H9 (cell line): ENCODE data around the gene FAM120A. TPM values are rescaled to one million over a fixed set of nuclear protein-coding genes. Genes with fewer than 3 reads are reported as not detected.

Experiments used
- DNase-seq: peaks from one replicate; pipeline ENCODE4 v3.0.0-alpha.2; 2017
- H2AFZ ChIP-seq: one replicate; pipeline ENCODE4 v1.6.1; 2013; ENCODE audit warnings: mild to moderate bottlenecking, low read length, control low read depth, moderate library complexity
- H2AK5ac ChIP-seq: 2 replicates; pipeline ENCODE4 v1.6.1; 2013; ENCODE audit warnings: low read length, control low read depth, mixed read lengths; ENCODE audit not compliant: insufficient read length
- H2BK120ac ChIP-seq: one replicate; pipeline ENCODE4 v1.6.1; 2013; ENCODE audit warnings: low read depth, mild to moderate bottlenecking, low read length, control low read depth, inconsistent platforms; ENCODE audit not compliant: poor library complexity, severe bottlenecking
- H2BK12ac ChIP-seq: 2 replicates; pipeline ENCODE4 v1.6.1; 2013; ENCODE audit warnings: low read length, control low read depth, mixed read lengths, low read depth; ENCODE audit not compliant: insufficient read length
- H2BK15ac ChIP-seq: 2 replicates; pipeline ENCODE4 v1.6.1; 2013; ENCODE audit warnings: low read depth, low read length, control low read depth
- H2BK20ac ChIP-seq: one replicate; pipeline ENCODE4 v1.6.1; 2013; ENCODE audit warnings: low read depth, mild to moderate bottlenecking, low read length, control low read depth, inconsistent platforms; ENCODE audit not compliant: poor library complexity, severe bottlenecking
- H2BK5ac ChIP-seq: 2 replicates; pipeline ENCODE4 v1.6.1; 2013; ENCODE audit warnings: low read length, control low read depth, mixed read lengths; ENCODE audit not compliant: insufficient read length
- H3K14ac ChIP-seq: 2 replicates; pipeline ENCODE4 v1.6.1; 2013; ENCODE audit warnings: low read length, control low read depth; ENCODE audit not compliant: insufficient read depth
- H3K18ac ChIP-seq: 2 replicates; pipeline ENCODE4 v1.6.1; 2013; ENCODE audit warnings: low read depth, mild to moderate bottlenecking, mixed read lengths, low read length, control low read depth; ENCODE audit not compliant: insufficient read length
- H3K23ac ChIP-seq: 2 replicates; pipeline ENCODE4 v1.6.1; 2013; ENCODE audit warnings: low read length, control low read depth, mixed read lengths, low read depth; ENCODE audit not compliant: insufficient read length
- H3K23me2 ChIP-seq: 2 replicates; pipeline ENCODE4 v1.6.1; 2013; ENCODE audit warnings: low read depth, mild to moderate bottlenecking, mixed read lengths, low read length, control low read depth; ENCODE audit not compliant: insufficient read length, poor library complexity, severe bottlenecking
- H3K27ac ChIP-seq: 2 replicates; pipeline ENCODE4 v1.5.1; 2013; ENCODE audit warnings: low read length, control low read depth, mixed read lengths, low read depth; ENCODE audit not compliant: insufficient read length
- H3K27me3 ChIP-seq: 2 replicates; pipeline ENCODE4 v1.6.1; 2013; ENCODE audit warnings: low read length, control low read depth, inconsistent platforms; ENCODE audit not compliant: insufficient read depth
- H3K4ac ChIP-seq: 2 replicates; pipeline ENCODE4 v1.6.1; 2013; ENCODE audit warnings: low read depth, mild to moderate bottlenecking, control low read depth, inconsistent platforms, low read length, moderate library complexity
- H3K4me1 ChIP-seq: 2 replicates; pipeline ENCODE4 v1.6.1; 2013; ENCODE audit warnings: low read length, control low read depth, inconsistent platforms; ENCODE audit not compliant: insufficient read depth
- H3K4me2 ChIP-seq: 2 replicates; pipeline ENCODE4 v1.6.1; 2013; ENCODE audit warnings: low read length, control low read depth, mixed read lengths; ENCODE audit not compliant: insufficient read length, insufficient read depth
- H3K56ac ChIP-seq: 2 replicates; pipeline ENCODE4 v1.6.1; 2013; ENCODE audit warnings: low read depth, mild to moderate bottlenecking, mixed read lengths, low read length, control low read depth; ENCODE audit not compliant: insufficient read length
- H3K79me1 ChIP-seq: 2 replicates; pipeline ENCODE4 v1.6.1; 2013; ENCODE audit warnings: low read depth, mild to moderate bottlenecking, moderate library complexity, low read length, control low read depth, inconsistent platforms; ENCODE audit not compliant: insufficient read depth, poor library complexity, severe bottlenecking
- H3K79me2 ChIP-seq: 2 replicates; pipeline ENCODE4 v1.6.1; 2013; ENCODE audit warnings: low read length, control low read depth, inconsistent platforms; ENCODE audit not compliant: insufficient read depth
- H3K9ac ChIP-seq: 2 replicates; pipeline ENCODE4 v1.6.1; 2013; ENCODE audit warnings: low read length, control low read depth, mixed read lengths; ENCODE audit not compliant: insufficient read length; ENCODE audit errors: extremely low read depth
- H3K9me3 ChIP-seq: one replicate; pipeline ENCODE4 v1.6.1; 2013; ENCODE audit warnings: low read depth, low read length, inconsistent platforms; ENCODE audit not compliant: control insufficient read depth
- H3T11ph ChIP-seq: one replicate; pipeline ENCODE4 v1.6.1; 2013; ENCODE audit warnings: mild to moderate bottlenecking, low read length, control low read depth, inconsistent platforms
- H4K20me1 ChIP-seq: one replicate; pipeline ENCODE4 v1.6.1; 2013; ENCODE audit not compliant: control insufficient read depth, insufficient read length, insufficient read depth
- H4K5ac ChIP-seq: 2 replicates; pipeline ENCODE4 v1.6.1; 2013; ENCODE audit warnings: low read depth, mild to moderate bottlenecking, mixed read lengths, low read length, control low read depth; ENCODE audit not compliant: insufficient read length
- H4K8ac ChIP-seq: replicated peaks from 2 replicates; pipeline ENCODE4 v1.6.1; 2013; ENCODE audit warnings: low read length, control low read depth, mixed read lengths, low read depth; ENCODE audit not compliant: insufficient read length
- H4K91ac ChIP-seq: 2 replicates; pipeline ENCODE4 v1.6.1; 2013; ENCODE audit warnings: low read depth, mild to moderate bottlenecking, moderate library complexity, mixed read lengths, low read length, control low read depth; ENCODE audit not compliant: insufficient read length
- H3K27ac Mint-ChIP-seq, 3 experiments: 2 replicates in 2 of 3; 3 replicates in 1 of 3; pipeline ENCODE4 v1.8.0; 2020 to 2021; ENCODE audit warnings: mixed read lengths in 3 of 3, mild to moderate bottlenecking in 1 of 3, moderate library complexity in 1 of 3
- H3K27me3 Mint-ChIP-seq: 2 replicates; pipeline ENCODE4 v1.8.0; 2021; ENCODE audit warnings: low read depth, mild to moderate bottlenecking, moderate library complexity, mixed read lengths
- H3K36me3 Mint-ChIP-seq, 3 experiments: 2 replicates in 2 of 3; 3 replicates in 1 of 3; pipeline ENCODE4 v1.8.0; 2020 to 2021; ENCODE audit warnings: low read depth in 3 of 3, mixed read lengths in 3 of 3; ENCODE audit not compliant: insufficient read depth in 1 of 3
- H3K4me1 Mint-ChIP-seq, 2 experiments: 2 replicates each; pipeline ENCODE4 v1.8.0; 2020; ENCODE audit warnings: mixed read lengths in 2 of 2
- H3K4me3 Mint-ChIP-seq, 2 experiments: 2 replicates in 1 of 2; 3 replicates in 1 of 2; pipeline ENCODE4 v1.8.0; 2020 to 2021; ENCODE audit warnings: mild to moderate bottlenecking in 2 of 2, mixed read lengths in 2 of 2, moderate library complexity in 1 of 2
- H3K9me3 Mint-ChIP-seq, 2 experiments: 2 replicates in 1 of 2; 3 replicates in 1 of 2; pipeline ENCODE4 v1.8.0; 2020; ENCODE audit warnings: mild to moderate bottlenecking in 2 of 2, mixed read lengths in 2 of 2, moderate library complexity in 1 of 2
- CTCF ChIP-seq: fragments of 200-600 bp; sonication (generic); conservative IDR thresholded peaks from 3 replicates; pipeline ENCODE4 v1.8.0; 2021; ENCODE audit warnings: antibody characterized with exemption, mild to moderate bottlenecking
- WGBS: extraction: QIAGEN DNeasy Blood & Tissue Kit; methylation state at CpG from one replicate; pipeline ENCODE4 v1.1.7; 2013; ENCODE audit warnings: missing lambda C conversion rate, low lambda C conversion rate, mixed read lengths; ENCODE audit not compliant: insufficient read length; ENCODE audit errors: extremely low coverage; 5-methylcytosine and 5-hydroxymethylcytosine counted together
- total RNA-seq: library from RNA; stranded (reverse); gene quantifications from 2 replicates; pipeline ENCODE4 v1.2.1, GENCODE V29; 2021

Gene FAM120A
- total RNA-seq, 1 experiment from 2014 or later: 57.7 TPM

- TF ChIP-seq CTCF: no peak
- DNase-seq: no peak
- Histone ChIP-seq H3K4me1 (no peaks in the 10 kb centered on the region), H4K91ac (no peak overlapping the region), H3K27ac (no peak overlapping the region), H2BK5ac (no peak overlapping the region), H2BK120ac (no peak overlapping the region), H2BK15ac (no peak overlapping the region), H3T11ph (no peak overlapping the region), H4K20me1 (no peaks in the 10 kb centered on the region), H3K79me2 (no peaks in the 10 kb centered on the region), H3K18ac (no peak overlapping the region), H2AK5ac (no peak overlapping the region), H2AFZ (no peak overlapping the region), H3K9ac (no peak overlapping the region), H3K9me3 (no peaks in the 10 kb centered on the region), H3K14ac (no peak overlapping the region), H3K4ac (no peak overlapping the region), H3K23me2 (no peaks in the 10 kb centered on the region), H4K8ac (no peak overlapping the region), H3K4me2 (no peak overlapping the region), H2BK20ac (no peak overlapping the region), H2BK12ac (no peak overlapping the region), H3K23ac (no peak overlapping the region), H3K27me3 (no peaks in the 10 kb centered on the region), H3K79me1 (no peaks in the 10 kb centered on the region), H4K5ac (no peak overlapping the region), H3K56ac (no peak overlapping the region)
- H3K4me1 Mint-ChIP-seq: peaks cover 28 to 44% of the 10 kb centered on the region in 2 experiments
- H3K27me3 Mint-ChIP-seq: no peaks in the 10 kb centered on the region
- H3K9me3 Mint-ChIP-seq: no peaks in the 10 kb centered on the region; a peak in 1 of 5 replicates
- H3K4me3 Mint-ChIP-seq: no peak overlapping the region
- no peak overlapping the region for H3K27ac Mint-ChIP-seq
- no CpG with 5 or more reads among the region's 2 CpGs for WGBS
- no peaks in the 10 kb centered on the region for H3K36me3 Mint-ChIP-seq
Observed at GRCh38 chr9:93593144-93593658, 141.7 kb downstream of the FAM120A start.
